K562 (cell line): ENCODE data around the gene WDR93. TPM values are rescaled to one million over a fixed set of nuclear protein-coding genes. Genes with fewer than 3 reads are reported as not detected.

ENCODE experiments used
- FOXA1 ChIP-seq: fragments of 450-650 bp; IDR thresholded peaks from 2 replicates; pipeline ENCODE4 v1.6.1; 2016; ENCODE audit warnings: mild to moderate bottlenecking, borderline replicate concordance
- HMGN3 ChIP-seq: IDR thresholded peaks from 2 replicates; pipeline ENCODE4 v1.6.1; 2011; ENCODE audit warnings: borderline replicate concordance, low read depth, mild to moderate bottlenecking, mixed read lengths, low read length; ENCODE audit not compliant: insufficient read length; ENCODE audit errors: extremely low read depth
- MTA2 ChIP-seq: fragments of 450-650 bp; IDR thresholded peaks from 2 replicates; pipeline ENCODE4 v1.6.1; 2016; ENCODE audit warnings: low read depth
- RBFOX2 ChIP-seq: fragments of 200-400 bp; formaldehyde crosslinking; IDR thresholded peaks from 2 replicates; pipeline ENCODE4 v1.6.1; 2017; ENCODE audit warnings: low read depth, mild to moderate bottlenecking, low read length, moderate library complexity
- SMAD4 ChIP-seq: fragments of 250-450 bp; sonication (Bioruptor Pico); conservative IDR thresholded peaks from 2 replicates; pipeline ENCODE4 v1.8.0; 2021; ENCODE audit warnings: inconsistent platforms, mild to moderate bottlenecking, moderate library complexity
- THAP7 ChIP-seq: fragments of 250-450 bp; sonication (Bioruptor Pico); IDR thresholded peaks from 2 replicates; pipeline ENCODE4 v1.5.0; 2021
- ZFP91 ChIP-seq: sonication (generic); formaldehyde crosslinking; IDR thresholded peaks from 2 replicates; pipeline ENCODE4 v1.8.0; 2022; ENCODE audit warnings: mild to moderate bottlenecking, missing genetic modification reagents
- ZNF133 ChIP-seq: fragments of 250-450 bp; sonication (Bioruptor Pico); IDR thresholded peaks from 2 replicates; pipeline ENCODE4 v1.4.0; 2020; ENCODE audit warnings: mild to moderate bottlenecking
- ZNF197 ChIP-seq: fragments of 200-800 bp; sonication (Bioruptor generic); IDR thresholded peaks from 2 replicates; pipeline ENCODE4 v1.6.1; 2016; ENCODE audit warnings: low read depth, missing genetic modification characterization, missing compliant biosample characterization
- ZNF589 ChIP-seq: fragments of 200-800 bp; sonication (Bioruptor generic); IDR thresholded peaks from 2 replicates; pipeline ENCODE4 v1.6.1; 2016; ENCODE audit warnings: low read depth, missing genetic modification characterization, missing compliant biosample characterization
- polyA plus RNA-seq, 8 experiments: library from polyadenylated mRNA; depleted of rRNA in 4 of 8; stranded (reverse) in 5 of 8; unstranded in 3 of 8; fragments of >200 nt; fragmentation: Nextera tagmentation in 2 of 8; fragmentation: Illumina TruSeq in 1 of 8; extraction: Ambion mirVana in 2 of 8; extraction: Trizol in 1 of 8; gene quantifications; 2 replicates each; pipeline versions ENCODE4 v1.2.1 to v1.2.3, GENCODE V29; 2011 to 2014; ENCODE audit warnings: inconsistent platforms in 1 of 8, missing spikeins in 1 of 8
- total RNA-seq, 7 experiments: library from RNA; depleted of rRNA in 6 of 7; stranded (reverse); fragments of >200 nt in 6 of 7; fragmentation: Illumina TruSeq in 2 of 7; extraction: Trizol in 2 of 7; gene quantifications; 2 replicates each; pipeline versions ENCODE4 v1.2.1 to v1.2.3, GENCODE V29; 2011 to 2021; ENCODE audit warnings: low replicate concordance in 1 of 7
- TF ChIP-seq, protein P1 (sequence below): fragments of 450-650 bp; IDR thresholded peaks from 2 replicates; pipeline ENCODE4 v1.6.1; 2016; ENCODE audit warnings: low read depth

WDR93 gene
- total and polyA plus RNA-seq, 9 of the 15 experiments (the other 6 are each of a cell fraction or from before 2014, with no cell fraction given) = not detected

GRCh38 chr15:89776274-89777072 is 85.9 kb downstream of the WDR93 start, which contains the start of gene MESP2 (continued):
- TF ChIP-seq, protein P1, sequence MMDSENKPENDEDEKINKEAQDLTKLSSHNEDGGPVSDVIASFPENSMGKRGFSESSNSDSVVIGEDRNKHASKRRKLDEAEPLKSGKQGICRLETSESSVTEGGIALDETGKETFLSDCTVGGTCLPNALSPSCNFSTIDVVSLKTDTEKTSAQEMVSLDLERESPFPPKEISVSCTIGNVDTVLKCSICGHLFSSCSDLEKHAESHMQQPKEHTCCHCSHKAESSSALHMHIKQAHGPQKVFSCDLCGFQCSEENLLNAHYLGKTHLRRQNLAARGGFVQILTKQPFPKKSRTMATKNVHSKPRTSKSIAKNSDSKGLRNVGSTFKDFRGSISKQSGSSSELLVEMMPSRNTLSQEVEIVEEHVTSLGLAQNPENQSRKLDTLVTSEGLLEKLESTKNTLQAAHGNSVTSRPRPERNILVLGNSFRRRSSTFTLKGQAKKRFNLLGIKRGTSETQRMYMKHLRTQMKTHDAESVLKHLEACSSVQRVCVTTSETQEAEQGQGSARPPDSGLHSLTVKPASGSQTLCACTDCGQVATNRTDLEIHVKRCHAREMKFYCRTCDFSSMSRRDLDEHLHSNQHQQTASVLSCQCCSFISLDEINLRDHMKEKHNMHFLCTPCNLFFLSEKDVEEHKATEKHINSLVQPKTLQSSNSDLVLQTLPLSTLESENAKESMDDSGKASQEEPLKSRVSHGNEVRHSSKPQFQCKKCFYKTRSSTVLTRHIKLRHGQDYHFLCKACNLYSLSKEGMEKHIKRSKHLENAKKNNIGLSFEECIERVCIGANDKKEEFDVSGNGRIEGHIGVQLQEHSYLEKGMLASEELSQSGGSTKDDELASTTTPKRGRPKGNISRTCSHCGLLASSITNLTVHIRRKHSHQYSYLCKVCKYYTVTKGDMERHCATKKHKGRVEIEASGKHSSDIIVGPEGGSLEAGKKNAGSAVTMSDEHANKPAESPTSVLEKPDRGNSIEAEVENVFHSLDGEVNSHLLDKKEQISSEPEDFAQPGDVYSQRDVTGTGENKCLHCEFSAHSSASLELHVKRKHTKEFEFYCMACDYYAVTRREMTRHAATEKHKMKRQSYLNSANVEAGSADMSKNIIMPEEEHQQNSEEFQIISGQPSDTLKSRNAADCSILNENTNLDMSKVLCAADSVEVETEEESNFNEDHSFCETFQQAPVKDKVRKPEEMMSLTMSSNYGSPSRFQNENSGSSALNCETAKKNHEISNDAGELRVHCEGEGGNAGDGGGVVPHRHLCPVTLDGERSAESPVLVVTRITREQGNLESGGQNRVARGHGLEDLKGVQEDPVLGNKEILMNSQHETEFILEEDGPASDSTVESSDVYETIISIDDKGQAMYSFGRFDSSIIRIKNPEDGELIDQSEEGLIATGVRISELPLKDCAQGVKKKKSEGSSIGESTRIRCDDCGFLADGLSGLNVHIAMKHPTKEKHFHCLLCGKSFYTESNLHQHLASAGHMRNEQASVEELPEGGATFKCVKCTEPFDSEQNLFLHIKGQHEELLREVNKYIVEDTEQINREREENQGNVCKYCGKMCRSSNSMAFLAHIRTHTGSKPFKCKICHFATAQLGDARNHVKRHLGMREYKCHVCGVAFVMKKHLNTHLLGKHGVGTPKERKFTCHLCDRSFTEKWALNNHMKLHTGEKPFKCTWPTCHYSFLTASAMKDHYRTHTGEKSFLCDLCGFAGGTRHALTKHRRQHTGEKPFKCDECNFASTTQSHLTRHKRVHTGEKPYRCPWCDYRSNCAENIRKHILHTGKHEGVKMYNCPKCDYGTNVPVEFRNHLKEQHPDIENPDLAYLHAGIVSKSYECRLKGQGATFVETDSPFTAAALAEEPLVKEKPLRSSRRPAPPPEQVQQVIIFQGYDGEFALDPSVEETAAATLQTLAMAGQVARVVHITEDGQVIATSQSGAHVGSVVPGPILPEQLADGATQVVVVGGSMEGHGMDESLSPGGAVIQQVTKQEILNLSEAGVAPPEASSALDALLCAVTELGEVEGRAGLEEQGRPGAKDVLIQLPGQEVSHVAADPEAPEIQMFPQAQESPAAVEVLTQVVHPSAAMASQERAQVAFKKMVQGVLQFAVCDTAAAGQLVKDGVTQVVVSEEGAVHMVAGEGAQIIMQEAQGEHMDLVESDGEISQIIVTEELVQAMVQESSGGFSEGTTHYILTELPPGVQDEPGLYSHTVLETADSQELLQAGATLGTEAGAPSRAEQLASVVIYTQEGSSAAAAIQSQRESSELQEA = no peak
- TF ChIP-seq RBFOX2 = peak; percentile 77
- no peak for TF ChIP-seq FOXA1
- no peak for TF ChIP-seq ZNF197 (CRISPR knock-in tag)
- TF ChIP-seq MTA2 = no peak
- TF ChIP-seq THAP7 (CRISPR knock-in tag) = no peak
- peak; percentile 72; the same call in 1 of the 2 replicates for TF ChIP-seq SMAD4 (CRISPR knock-in tag)
- no peak for TF ChIP-seq HMGN3
- TF ChIP-seq ZFP91 (CRISPR knock-in tag) = no peak
- no peak for TF ChIP-seq ZNF133
- TF ChIP-seq ZNF589 (CRISPR knock-in tag) = no peak
